KBM-7 (cell line): ENCODE data around the gene CDRT15L2.
"Not testable (repeated sequence)": the region's sequence is repeated elsewhere in the genome, so short reads cannot be mapped to it uniquely, and the experiment has no call there.

Source experiments
- DNase-seq: peaks from one replicate; pipeline ENCODE4 v3.0.0-alpha.2; 2015
- in situ Hi-C: fragments of 300-500 bp; cut with MboI; formaldehyde crosslinking; loops from 2 replicates; pipeline ENCODE4 v1.14.3; 2020; ENCODE audit warnings: low sequenced_read_pairs, low pct_unique_long_range_greater_than_20kb, mixed read lengths

The CDRT15L2 gene

DNA sequence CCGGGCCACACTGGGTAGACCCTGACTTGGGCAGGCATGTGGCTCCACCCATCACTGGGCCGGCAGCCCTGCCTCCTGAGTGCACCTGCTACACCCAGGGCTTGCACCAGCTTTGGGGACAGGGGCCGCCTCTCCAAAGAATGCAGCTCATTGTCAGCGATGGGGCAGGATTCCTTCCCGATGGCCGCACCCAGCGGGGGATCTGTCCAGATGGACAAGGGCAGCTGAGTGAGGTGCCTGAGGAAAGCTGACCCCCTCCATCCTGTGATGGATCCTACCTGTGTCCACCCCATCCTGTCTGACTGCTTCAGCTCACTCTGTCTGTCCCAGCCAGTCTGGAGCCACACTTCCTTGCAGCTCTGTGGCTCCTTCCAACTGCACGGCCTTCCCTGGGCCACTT lies 10.9 kb upstream of the CDRT15L2 start:
- DNase-seq, in situ Hi-C loops: not testable (repeated sequence)

- in situ Hi-C loops, DNase-seq: not testable (repeated sequence)
These were observed 7.9 kb upstream of the CDRT15L2 start for GRCh38 chr17:20571653-20572052.

DNA sequence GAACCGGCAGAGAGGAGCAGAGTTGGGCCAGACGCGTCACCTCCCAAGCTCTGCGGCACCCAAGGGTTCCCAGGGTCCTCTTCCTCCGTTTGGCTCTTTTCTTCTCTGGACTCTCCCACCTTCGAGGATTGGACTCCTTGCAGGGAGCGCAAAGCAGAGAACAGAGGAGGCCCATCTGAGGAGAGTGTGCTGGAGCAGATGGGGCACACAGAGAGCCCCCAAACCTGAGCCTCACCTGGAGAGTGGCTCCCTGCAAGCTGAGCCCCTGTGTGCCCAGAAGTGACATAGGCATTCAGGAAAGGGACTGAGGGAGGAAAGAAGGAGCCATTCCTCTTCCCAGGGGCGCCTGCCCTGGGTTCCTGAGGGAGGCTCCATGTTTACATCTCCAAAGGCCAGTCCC lies 6.3 kb upstream of the CDRT15L2 start:
- in situ Hi-C loops, DNase-seq: not testable (repeated sequence)

GRCh38 chr17:20575071-20575470 lies 4.5 kb upstream of the CDRT15L2 start:
- DNase-seq = not testable (repeated sequence)

DNA sequence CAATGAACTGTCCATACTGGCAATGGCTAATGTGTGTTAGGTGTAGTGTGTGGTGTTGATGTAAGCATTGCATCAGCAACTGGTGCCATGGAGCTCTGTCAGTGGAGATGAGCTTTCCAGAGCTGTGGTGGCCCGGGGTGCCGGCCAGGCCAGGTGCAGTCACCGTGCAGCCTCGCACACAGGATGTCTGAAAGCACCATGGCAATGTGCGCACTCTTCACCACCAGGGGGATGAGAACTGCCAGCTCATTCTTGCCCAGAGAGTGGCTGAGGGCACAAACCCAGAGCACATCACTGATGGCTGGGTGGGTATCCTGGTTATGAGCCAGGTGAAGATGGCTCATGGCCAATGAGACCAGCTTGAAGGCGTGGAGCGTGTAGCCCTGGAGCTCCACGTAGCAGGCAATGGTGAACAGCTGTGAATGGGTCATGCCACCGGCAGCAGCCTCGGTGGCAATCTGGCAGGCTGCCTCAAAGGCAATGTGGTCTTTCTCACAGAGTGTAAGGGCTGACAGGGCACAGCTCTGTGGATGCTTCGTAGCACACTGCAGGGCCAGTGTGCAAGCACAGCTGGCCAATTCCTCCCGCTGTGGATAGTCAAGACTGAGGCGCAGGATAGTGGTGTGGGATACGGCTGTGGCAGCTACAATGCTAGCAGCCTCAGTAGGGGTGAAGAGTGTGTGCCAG lies 4.5 kb downstream of the CDRT15L2 start:
- DNase-seq, in situ Hi-C loops: not testable (repeated sequence)

More at GRCh38 chr17:20575071-20575470, 4.5 kb upstream of the CDRT15L2 start:
- in situ Hi-C loops = not testable (repeated sequence)

DNA sequence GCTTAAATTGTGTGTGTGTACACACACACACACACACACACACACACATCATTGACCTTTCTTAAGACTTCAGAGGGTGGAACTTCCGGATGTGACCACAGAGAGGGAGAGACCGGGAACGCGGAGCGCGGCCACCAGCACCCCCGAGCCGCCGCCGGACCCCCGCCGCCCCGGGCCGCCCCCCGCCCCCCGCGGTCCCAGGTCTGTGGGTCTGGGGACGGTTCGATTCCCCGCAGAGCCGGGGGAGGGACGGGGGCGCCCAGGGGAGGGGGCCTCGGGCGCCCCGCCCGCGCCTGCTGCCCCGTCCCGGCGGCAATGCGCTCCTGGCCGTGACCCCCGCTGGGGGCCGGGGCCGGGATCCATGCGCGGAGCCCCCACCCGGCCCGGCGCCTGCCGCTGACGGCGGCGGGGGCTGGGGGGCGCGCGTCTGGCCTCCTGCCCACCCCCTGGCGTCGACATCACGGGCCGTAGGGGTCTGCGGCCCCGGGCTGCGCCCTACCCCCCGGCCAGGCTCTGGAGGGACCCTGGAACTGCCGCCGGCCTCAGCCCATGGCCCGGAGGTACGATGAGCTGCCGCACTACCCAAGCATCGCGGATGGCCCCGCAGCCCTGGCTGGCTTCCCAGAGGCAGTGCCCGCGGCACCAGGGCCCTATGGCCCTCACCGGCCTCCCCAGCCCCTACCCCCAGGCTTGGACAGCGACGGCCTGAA lies 9.4 kb downstream of the CDRT15L2 start:
- in situ Hi-C loops = not testable (repeated sequence)

GRCh38 chr17:20589454-20589810 lies 9.9 kb downstream of the CDRT15L2 start:
- in situ Hi-C loops = not testable (repeated sequence)

More for the DNA sequence above, 9.4 kb downstream of the CDRT15L2 start:
- not testable (repeated sequence) for DNase-seq

DNA sequence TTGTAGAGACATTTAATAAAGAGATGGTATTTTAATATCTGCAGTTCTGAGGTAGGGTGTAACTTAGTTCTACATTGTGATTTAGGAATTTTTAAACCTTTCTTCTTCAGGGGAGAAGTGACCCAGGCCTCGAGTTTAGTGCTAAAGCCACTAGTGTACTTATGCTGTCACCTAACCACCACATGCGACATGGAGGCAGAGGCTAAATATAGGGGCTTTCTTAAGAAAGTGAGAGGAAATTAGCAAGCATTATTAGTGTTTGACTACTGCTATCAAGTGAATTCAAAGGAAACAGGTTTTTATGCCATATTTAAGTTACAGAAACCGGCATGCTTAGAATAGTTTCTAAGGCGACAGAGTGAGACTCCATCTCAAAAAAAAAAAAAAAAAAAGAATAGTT lies 11.5 kb downstream of the CDRT15L2 start:
- in situ Hi-C loops, DNase-seq: not testable (repeated sequence)

More at GRCh38 chr17:20589454-20589810, 9.9 kb downstream of the CDRT15L2 start:
- not testable (repeated sequence) for DNase-seq

- not testable (repeated sequence) for DNase-seq
These were observed 26.0 kb downstream of the CDRT15L2 start for GRCh38 chr17:20605568-20605967.

DNA sequence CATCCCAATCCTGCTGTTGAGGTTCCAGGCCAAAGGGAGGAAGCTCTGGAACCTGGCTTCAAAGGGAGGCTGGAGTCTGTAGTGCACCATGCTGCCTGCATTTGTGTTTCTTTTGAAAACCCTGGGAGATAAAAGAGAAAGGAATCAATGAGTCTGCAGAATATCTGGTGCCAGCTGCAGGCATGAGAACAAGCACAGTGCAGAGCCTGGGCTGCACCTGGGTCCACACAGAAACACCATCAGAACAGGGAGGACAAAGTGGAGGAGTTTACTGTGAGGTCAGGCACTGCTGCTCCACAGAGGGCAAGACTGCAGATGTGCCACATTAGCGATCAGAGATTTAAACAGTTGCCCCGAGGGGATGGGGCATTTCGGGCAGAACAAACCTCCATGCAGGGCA lies 30.0 kb downstream of the CDRT15L2 start:
- in situ Hi-C loops, DNase-seq: not testable (repeated sequence)

More at GRCh38 chr17:20605568-20605967, 26.0 kb downstream of the CDRT15L2 start:
- in situ Hi-C loops = not testable (repeated sequence)

- in situ Hi-C loops = no loop called here
- no peak for DNase-seq
These were observed 31.8 kb downstream of the CDRT15L2 start for GRCh38 chr17:20611309-20611708.

DNA sequence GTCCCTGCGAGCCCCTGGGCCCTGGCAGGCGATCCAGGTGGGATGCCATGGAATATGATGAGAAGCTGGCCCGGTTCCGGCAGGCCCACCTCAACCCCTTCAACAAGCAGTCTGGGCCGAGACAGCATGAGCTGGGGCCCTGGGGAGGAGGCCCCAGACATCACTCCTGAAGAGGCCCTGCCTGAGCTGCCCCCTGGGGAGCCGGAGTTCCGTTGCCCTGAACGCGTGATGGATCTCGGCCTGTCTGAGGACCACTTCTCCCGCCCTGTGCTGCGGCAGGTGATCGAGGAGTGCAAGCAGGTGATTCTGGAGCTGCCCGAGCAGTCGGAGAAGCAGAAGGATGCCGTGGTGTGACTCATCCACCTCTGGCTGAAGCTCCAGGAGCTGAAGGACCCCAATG lies 33.1 kb downstream of the CDRT15L2 start:
- no peak for DNase-seq
- in situ Hi-C loops = no loop called here

DNA sequence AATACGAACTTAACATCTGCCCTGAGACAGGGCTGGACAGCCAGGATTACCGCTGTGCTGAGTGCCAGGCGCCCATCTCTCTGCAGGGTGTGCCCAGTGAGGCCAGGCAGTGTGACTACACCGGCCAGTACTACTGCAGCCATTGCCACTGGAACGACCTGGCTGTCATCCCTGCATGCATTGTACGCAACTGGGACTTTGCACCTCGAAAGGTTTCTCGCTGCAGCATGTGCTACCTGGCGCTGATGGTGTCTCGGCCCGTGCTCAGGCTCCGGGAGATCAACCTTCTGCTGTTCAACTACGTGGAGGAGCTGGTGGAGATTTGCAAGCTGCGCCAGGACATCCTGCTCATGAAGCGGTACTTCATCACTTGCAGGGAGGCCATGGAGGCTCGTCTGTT lies 33.7 kb downstream of the CDRT15L2 start:
- in situ Hi-C loops = no loop called here
- DNase-seq = no peak

DNA sequence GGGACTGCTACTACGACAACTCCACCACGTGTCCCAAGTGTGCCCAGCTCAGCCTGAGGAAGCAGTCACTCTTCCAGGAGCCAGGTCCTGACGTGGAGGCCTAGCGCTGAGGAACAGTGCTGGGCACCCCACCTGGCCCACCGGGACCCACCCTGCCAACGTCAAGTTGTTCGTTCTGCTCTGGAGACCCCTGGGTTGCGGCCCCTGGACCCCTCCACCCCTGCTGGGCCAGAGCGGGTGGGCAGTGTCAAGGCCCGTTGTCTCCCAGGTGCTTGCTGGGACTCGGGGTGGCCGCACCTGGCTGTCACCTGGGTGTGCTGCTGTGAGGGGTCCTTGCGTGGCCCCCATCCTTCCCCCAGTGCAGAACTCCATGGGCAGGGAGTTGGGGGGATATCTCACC lies 34.4 kb downstream of the CDRT15L2 start:
- in situ Hi-C loops = no loop called here
- no peak for DNase-seq

GRCh38 chr17:20615461-20615860 lies 35.9 kb downstream of the CDRT15L2 start:
- in situ Hi-C loops, DNase-seq: not testable (repeated sequence)
